IMR-90 (cell line): ENCODE data around the gene ATOH8. TPM values are rescaled to one million over a fixed set of nuclear protein-coding genes. Genes with fewer than 3 reads are reported as not detected.
A peak's percentile ranks its signal among the peaks of the same experiment; 100 is the strongest.

Experiments used
- ATAC-seq: fragments of 200-7000 bp; cut with Tn5 transposase; 2 replicates; pipeline ENCODE4 v1.9.1; 2020; ENCODE audit warnings: low read depth, mild to moderate bottlenecking, moderate library complexity
- BruUV-seq: library from RNA; stranded (reverse); fragments of 400-500 nt; replicated peaks from 2 replicates; lab custom pipeline; 2021; lab: Mats Ljungman, UMichigan
- CTCF ChIA-PET: fragments of 300-600 bp; formaldehyde crosslinking; extraction: SDS; loops from one replicate; lab custom pipeline; 2021; ENCODE audit warnings: antibody characterized with exemption; lab: Yijun Ruan, JAX
- POLR2A ChIA-PET: fragments of 300-600 bp; sonication (Branson Sonifier 250); formaldehyde crosslinking; loops from one replicate; lab custom pipeline; 2022; ENCODE audit warnings: antibody characterized with exemption; ENCODE audit not compliant: unreplicated experiment; lab: Charles Lee
- DNase-seq: peaks from one replicate; pipeline ENCODE4 v3.0.0; 2013
- H2AFZ ChIP-seq: replicated peaks from 2 replicates; pipeline ENCODE3; 2013; ENCODE audit warnings: low read length, mild to moderate bottlenecking; ENCODE audit not compliant: poor library complexity
- H2AK5ac ChIP-seq: 2 replicates; pipeline ENCODE4 v1.6.1; 2013; ENCODE audit warnings: low read depth, low read length, inconsistent platforms
- H2AK9ac ChIP-seq: replicated peaks from 2 replicates; pipeline ENCODE3; 2013; ENCODE audit warnings: mild to moderate bottlenecking, low read depth, low read length, moderate library complexity; ENCODE audit not compliant: poor library complexity
- H2BK120ac ChIP-seq: 2 replicates; pipeline ENCODE4 v1.6.1; 2013; ENCODE audit warnings: low read depth, low read length, inconsistent platforms
- H2BK15ac ChIP-seq: 3 replicates; pipeline ENCODE4 v1.6.1; 2013; ENCODE audit warnings: low read depth, low read length, inconsistent platforms
- H2BK20ac ChIP-seq: 2 replicates; pipeline ENCODE4 v1.6.1; 2013; ENCODE audit warnings: low read depth, mild to moderate bottlenecking, inconsistent platforms, low read length, moderate library complexity
- H2BK5ac ChIP-seq: 2 replicates; pipeline ENCODE4 v1.6.1; 2013; ENCODE audit warnings: mild to moderate bottlenecking, low read depth, low read length, inconsistent platforms; ENCODE audit not compliant: poor library complexity, severe bottlenecking
- H3K14ac ChIP-seq: replicated peaks from 2 replicates; pipeline ENCODE4 v1.6.1; 2013; ENCODE audit warnings: low read depth, low read length, inconsistent platforms
- H3K18ac ChIP-seq: 2 replicates; pipeline ENCODE4 v1.6.1; 2013; ENCODE audit warnings: low read depth, low read length, control low read depth
- H3K23ac ChIP-seq: 2 replicates; pipeline ENCODE4 v1.6.1; 2013; ENCODE audit warnings: low read depth, low read length, inconsistent platforms
- H3K27ac ChIP-seq: 2 replicates; pipeline ENCODE4 v1.5.1; 2013; ENCODE audit warnings: mild to moderate bottlenecking, control low read depth, low read length; ENCODE audit not compliant: insufficient read depth
- H3K27me3 ChIP-seq: 2 replicates; pipeline ENCODE4 v1.6.1; 2013; ENCODE audit warnings: low read length; ENCODE audit not compliant: control insufficient read depth, insufficient read depth
- H3K36me3 ChIP-seq: 2 replicates; pipeline ENCODE4 v1.6.1; 2013; ENCODE audit warnings: low read length, mixed read lengths; ENCODE audit not compliant: control insufficient read depth, insufficient read depth
- H3K4ac ChIP-seq: 2 replicates; pipeline ENCODE4 v1.6.1; 2013; ENCODE audit warnings: low read depth, low read length, inconsistent platforms
- H3K4me1 ChIP-seq: 2 replicates; pipeline ENCODE4 v1.6.1; 2013; ENCODE audit warnings: low read length, mixed read lengths; ENCODE audit not compliant: control insufficient read depth, insufficient read depth
- H3K4me2 ChIP-seq: 2 replicates; pipeline ENCODE4 v1.6.1; 2013; ENCODE audit warnings: low read depth, mild to moderate bottlenecking, control low read depth, low read length, moderate library complexity
- H3K4me3 ChIP-seq: 2 replicates; pipeline ENCODE4 v1.5.1; 2013; ENCODE audit warnings: low read depth, mild to moderate bottlenecking, control low read depth, low read length, moderate library complexity; ENCODE audit not compliant: insufficient read depth
- H3K56ac ChIP-seq: 2 replicates; pipeline ENCODE4 v1.6.1; 2013; ENCODE audit warnings: low read length, inconsistent platforms; ENCODE audit not compliant: insufficient read depth; ENCODE audit errors: extremely low read depth
- H3K79me1 ChIP-seq, 2 experiments: 2 replicates each; pipeline ENCODE4 v1.6.1; 2013; ENCODE audit warnings: low read length in 2 of 2, inconsistent platforms in 1 of 2, low read depth in 1 of 2
- H3K9ac ChIP-seq: 2 replicates; pipeline ENCODE4 v1.6.1; 2013; ENCODE audit warnings: low read depth, low read length, control low read depth
- H3K9me1 ChIP-seq: 2 replicates; pipeline ENCODE4 v1.6.1; 2013; ENCODE audit warnings: low read length, inconsistent platforms; ENCODE audit not compliant: insufficient read depth
- H3K9me3 ChIP-seq: 2 replicates; pipeline ENCODE4 v1.6.1; 2013; ENCODE audit warnings: low read length; ENCODE audit not compliant: control insufficient read depth, insufficient read depth
- H4K20me1 ChIP-seq: 2 replicates; pipeline ENCODE4 v1.6.1; 2013; ENCODE audit warnings: low read length, inconsistent platforms; ENCODE audit not compliant: insufficient read depth
- H4K5ac ChIP-seq: 2 replicates; pipeline ENCODE4 v1.6.1; 2013; ENCODE audit warnings: mild to moderate bottlenecking, low read depth, low read length, control low read depth
- H4K8ac ChIP-seq, 2 experiments: 2 replicates each; pipeline ENCODE4 v1.6.1; 2013; ENCODE audit warnings: low read depth in 2 of 2, low read length in 2 of 2, control low read depth in 1 of 2, inconsistent platforms in 1 of 2
- H4K91ac ChIP-seq: 2 replicates; pipeline ENCODE4 v1.6.1; 2013; ENCODE audit warnings: low read depth, low read length, inconsistent platforms; ENCODE audit not compliant: insufficient read depth
- CEBPB ChIP-seq: IDR thresholded peaks from 2 replicates; pipeline ENCODE4 v1.6.1; 2012; ENCODE audit warnings: low read depth, low read length, improper control_type of control experiment
- NFE2L2 ChIP-seq: fragments of 150-350 bp; IDR thresholded peaks from 2 replicates; pipeline ENCODE4 v1.6.1; 2016; ENCODE audit warnings: low read depth, mild to moderate bottlenecking, low read length
- WGBS, 2 experiments: methylation state at CpG; one replicate each; pipeline versions ENCODE4 v1.1.5 to v1.1.7; 2013; ENCODE audit warnings: missing lambda C conversion rate in 2 of 2; ENCODE audit not compliant: insufficient read length in 1 of 2; ENCODE audit errors: extremely low coverage in 2 of 2; 5-methylcytosine and 5-hydroxymethylcytosine counted together
- dilution Hi-C: fragments of 300-500 bp; cut with HindIII; formaldehyde crosslinking; loops from one replicate; pipeline ENCODE4 v1.14.3; 2018; ENCODE audit warnings: low sequenced_read_pairs; ENCODE audit not compliant: unreplicated experiment
- in situ Hi-C: fragments of 300-500 bp; cut with MboI; formaldehyde crosslinking; loops from 3 replicates; pipeline ENCODE4 v1.14.3; 2019; ENCODE audit warnings: low sequenced_read_pairs, inconsistent platforms, mixed read lengths
- intact Hi-C: fragments of 100-400 bp; cut with micrococcal nuclease; formaldehyde crosslinking; loops from 2 replicates; pipeline ENCODE4 v1.10.0; 2022
- polyA plus RNA-seq, 3 experiments: library from polyadenylated mRNA; depleted of rRNA; stranded (reverse); fragments of >200 nt; gene quantifications; 2 replicates each; pipeline ENCODE4 v1.2.3, GENCODE V29; 2012; ENCODE audit warnings: low replicate concordance in 1 of 3
- total RNA-seq: library from RNA; depleted of rRNA; stranded (reverse); fragments of >200 nt; gene quantifications from 2 replicates; pipeline ENCODE4 v1.2.3, GENCODE V29; 2012

The ATOH8 gene
- total and polyA plus RNA-seq, 2 of the 4 experiments (the other 2 are of a cell fraction), result 7.9 to 9.0 TPM

DNA sequence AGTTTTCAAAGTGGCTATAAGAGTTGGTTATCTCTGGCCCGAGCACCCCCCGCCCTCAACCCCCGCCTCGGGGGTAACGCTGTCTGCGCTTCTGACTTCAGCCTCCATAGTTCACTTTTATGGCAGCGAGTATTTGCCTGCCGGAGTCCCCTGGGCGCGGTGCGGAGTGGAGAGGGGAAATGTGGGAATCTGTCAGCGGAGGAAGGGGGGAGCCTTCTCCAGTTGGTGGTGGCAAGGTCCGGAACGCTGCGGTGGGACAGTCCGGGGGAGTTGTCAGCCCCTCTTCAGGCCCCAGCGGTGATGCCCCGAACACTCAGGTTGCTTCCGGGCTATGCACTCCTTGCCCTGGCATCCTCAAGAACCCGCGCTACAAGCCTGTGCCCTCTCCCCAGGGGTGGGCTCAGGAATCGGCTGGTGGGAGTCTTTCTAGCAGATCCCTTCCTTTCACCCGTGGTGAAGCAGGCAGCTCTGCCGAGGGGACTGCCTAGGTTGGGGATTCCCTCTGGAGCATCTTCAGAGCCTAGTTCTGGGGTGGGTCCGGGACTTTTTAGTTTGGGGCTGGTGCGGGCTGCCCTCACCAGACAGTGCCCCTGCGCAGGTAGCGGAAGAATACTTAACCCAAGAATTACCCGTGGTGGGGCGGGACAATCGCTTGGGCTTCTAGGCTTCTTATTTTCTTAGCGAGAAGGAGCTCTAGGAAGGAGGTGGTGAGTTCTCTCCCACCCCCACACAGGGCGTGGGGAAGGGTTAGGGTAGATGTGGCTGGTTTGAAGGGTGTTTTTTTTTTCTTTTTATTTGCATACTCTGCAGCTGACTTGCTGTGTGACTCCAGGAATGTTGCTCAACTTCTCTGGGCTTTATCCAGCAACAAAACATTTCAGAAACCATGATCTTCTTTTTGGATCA is 1.6 kb downstream of the ATOH8 start:
- dilution Hi-C loops, result no loop called here

More for the DNA sequence above, 1.6 kb downstream of the ATOH8 start:
- ChIA-PET POLR2A (interaction anchor here (0.6 kb wide), 1 partner anchor 14 kb away, joined by 3 read pairs; no protein-coding TSS in a partner anchor), CTCF (interaction anchor here (0.6 to 1.2 kb wide), 4 partner anchors 10 to 123 kb away, joined by 3 read pairs; no protein-coding TSS in a partner anchor)
- in situ Hi-C loops, result no loop called here
- peak; percentile 15 for ATAC-seq
- H3K4ac ChIP-seq, result peak overlapping the region; percentile 79
- H3K4me3 ChIP-seq, result peak overlapping the region; percentile 97
- H2BK20ac ChIP-seq, result peak overlapping the region; percentile 10; the same call in 1 of the 2 replicates
- peak overlapping the region; percentile 93 for H3K23ac ChIP-seq
- H2BK5ac ChIP-seq, result no peak overlapping the region
- H3K9me3 ChIP-seq, result no peaks in the 10 kb centered on the region
- H3K14ac ChIP-seq, result peak overlapping the region; percentile 60
- H3K56ac ChIP-seq, result peak overlapping the region; percentile 79
- H4K8ac ChIP-seq, result peak overlapping the region; percentile 42 to 45; a peak in 3 of 4 replicates
- H2BK120ac ChIP-seq, result peak overlapping the region; percentile 51
- H3K79me1 ChIP-seq, result peaks cover 5 to 57% of the 10 kb centered on the region in 2 experiments; a peak in 3 of 4 replicates
- no peak overlapping the region; the same call in 1 of the 2 replicates for H4K5ac ChIP-seq
- peak; percentile 39 for DNase-seq
- H3K27ac ChIP-seq, result peak overlapping the region; percentile 26
- TF ChIP-seq NFE2L2 (no peak), CEBPB (peak; percentile 70; the same call in 1 of the 2 replicates)
- H2AFZ ChIP-seq, result peak overlapping the region; percentile 95
- H3K18ac ChIP-seq, result peak overlapping the region; percentile 8; the same call in 1 of the 2 replicates
- H3K36me3 ChIP-seq, result peaks cover 16% of the 10 kb centered on the region
- peak overlapping the region; percentile 86 for H4K91ac ChIP-seq
- H3K4me2 ChIP-seq, result peak overlapping the region; percentile 83
- peaks cover 25% of the 10 kb centered on the region for H3K4me1 ChIP-seq
- H2AK5ac ChIP-seq, result peak overlapping the region; percentile 94
- peak overlapping the region; percentile 91 for H3K9ac ChIP-seq
- no TSS peak for BruUV-seq
- intact Hi-C loops, result loop anchor here (1.0 to 10.0 kb wide), 2 partner anchors 17 to 329 kb away; no protein-coding TSS in a partner anchor
- H4K20me1 ChIP-seq, result peaks cover 44% of the 10 kb centered on the region
- H2AK9ac ChIP-seq, result peak overlapping the region; percentile 93
- peaks cover 4% of the 10 kb centered on the region; the same call in 1 of the 2 replicates for H3K9me1 ChIP-seq
- 0% methylated on average over 2 of the region's 33 CpGs; no CpG with 5 or more reads in 1 of the 2 experiments for WGBS, 2 experiments
- no peaks in the 10 kb centered on the region; the same call in 1 of the 2 replicates for H3K27me3 ChIP-seq
- 0 out of 3 replicates have a peak overlapping the region, but pooled peaks have one; percentile 57 for H2BK15ac ChIP-seq
